ENCODE data around the gene IL20RB. TPM values are rescaled to one million over a fixed set of nuclear protein-coding genes. Genes with fewer than 3 reads are reported as not detected.
A peak's percentile ranks its signal among the peaks of the same experiment; 100 is the strongest.

The IL20RB gene
- total and polyA plus RNA-seq, 2 of the 13 experiments (the other 11 are each of a cell fraction or from before 2014, with no cell fraction given), result 0.22 to 0.32 TPM

GRCh38 chr3:137032465-137033120, 74.8 kb downstream of the IL20RB start (continued):
- no peak for TF ChIP-seq NFAT5 (CRISPR knock-in tag; IDR thresholded peaks at IDR 0.05)
- peak; percentile 71 for TF ChIP-seq STAG1 (CRISPR knock-in tag; IDR thresholded peaks at IDR 0.05)
- TF ChIP-seq RFX5 (IDR thresholded peaks at IDR 0.05; ENCODE audit: low read depth, low read length), result peak; percentile 84

- ChIA-PET POLR2A (no interaction called here), CTCF (ENCODE audit: low intra/inter-chr PET ratio, low total read pairs) (no interaction called here)
- BruUV-seq (replicated peaks), result no TSS peak
- Histone ChIP-seq H3K9ac (ENCODE audit: insufficient read depth, low read depth, low read length) (no peak overlapping the region), H3K9me3 (ENCODE audit: low read length) (no peaks in the 10 kb centered on the region), H3K4me1 (ENCODE audit: insufficient read depth, low read length) (peaks cover 12% of the 10 kb centered on the region; the same call in 1 of the 2 replicates), H3K4me2 (ENCODE audit: low read depth, low read length) (peak overlapping the region; percentile 29; the same call in 1 of the 2 replicates), H3K4me3 (replicated peaks in 1 of 3; ENCODE audit: insufficient read depth in 1 of 3, low read depth in 2 of 3, low read length in 3 of 3) (no peak overlapping the region), H3K36me3 (replicated peaks in 1 of 2; ENCODE audit: control insufficient read depth in 1 of 2, insufficient read depth in 2 of 2, low read length in 2 of 2) (no peaks in the 10 kb centered on the region), H3K27ac (ENCODE audit: extremely low read length, insufficient read depth, low read length) (no peak overlapping the region), H3K27me3 (ENCODE audit: control insufficient read depth in 1 of 2, insufficient read depth in 2 of 2, low read length in 2 of 2) (peaks cover 0 to 6% of the 10 kb centered on the region in 2 experiments; a peak in 2 of 5 replicates), H2AFZ (ENCODE audit: low read length) (no peak overlapping the region), H3K79me2 (ENCODE audit: insufficient read depth, low read length) (no peaks in the 10 kb centered on the region), H4K20me1 (ENCODE audit: insufficient read depth, low read length) (no peaks in the 10 kb centered on the region)
- ATAC-seq, result peak; percentile 95
- in situ Hi-C loops (cut with HindIII; ENCODE audit: extremely low pct_ligation_motif_present, low pct_unique_long_range_greater_than_20kb), result no loop called here
- intact Hi-C loops (cut with micrococcal nuclease; ENCODE audit: unreplicated experiment), result no loop called here
- 0% methylated on average over 5 of the region's 5 CpGs for WGBS (ENCODE audit: low lambda C conversion rate)
- FAIRE-seq, result no peak
- TF ChIP-seq CTCF (CRISPR knock-in tag; IDR thresholded peaks at IDR 0.05) (peak; percentile 71), STAG1 (CRISPR knock-in tag; IDR thresholded peaks at IDR 0.05) (peak; percentile 67), XRCC5 (optimal IDR thresholded peaks at IDR 0.05; ENCODE audit: low read length) (peak; percentile 26), ZNF263 (CRISPR knock-in tag; IDR thresholded peaks at IDR 0.05) (peak; percentile 98), TEAD3 (CRISPR knock-in tag; optimal IDR thresholded peaks at IDR 0.05; ENCODE audit: borderline replicate concordance) (peak; percentile 13), FOXC1 (CRISPR knock-in tag; IDR thresholded peaks at IDR 0.05; ENCODE audit: borderline replicate concordance) (no peak)
- peak; percentile 33 for DNase-seq (ENCODE audit: low spot score)
Measured at GRCh38 chr3:137035631-137036030, 77.8 kb downstream of the IL20RB start.

Measured in HepG2 (cell line).